IMR-90 (cell line): Measurements from ENCODE around the gene ADGRG3. TPM values are rescaled to one million over a fixed set of nuclear protein-coding genes. Genes with fewer than 3 reads are reported as not detected.

ENCODE experiments used
- ATAC-seq: fragments of 200-7000 bp; cut with Tn5 transposase; 2 replicates; pipeline ENCODE4 v1.9.1; 2020; ENCODE audit warnings: low read depth, mild to moderate bottlenecking, moderate library complexity
- BruUV-seq: library from RNA; stranded (reverse); fragments of 400-500 nt; replicated peaks from 2 replicates; lab custom pipeline; 2021; lab: Mats Ljungman, UMichigan
- CTCF ChIA-PET: fragments of 300-600 bp; formaldehyde crosslinking; extraction: SDS; loops from one replicate; lab custom pipeline; 2021; ENCODE audit warnings: antibody characterized with exemption; lab: Yijun Ruan, JAX
- POLR2A ChIA-PET: fragments of 300-600 bp; sonication (Branson Sonifier 250); formaldehyde crosslinking; loops from one replicate; lab custom pipeline; 2022; ENCODE audit warnings: antibody characterized with exemption; ENCODE audit not compliant: unreplicated experiment; lab: Charles Lee
- DNase-seq: peaks from one replicate; pipeline ENCODE4 v3.0.0; 2013
- H2AFZ ChIP-seq: replicated peaks from 2 replicates; pipeline ENCODE3; 2013; ENCODE audit warnings: low read length, mild to moderate bottlenecking; ENCODE audit not compliant: poor library complexity
- H2AK5ac ChIP-seq: 2 replicates; pipeline ENCODE4 v1.6.1; 2013; ENCODE audit warnings: low read depth, low read length, inconsistent platforms
- H2AK9ac ChIP-seq: replicated peaks from 2 replicates; pipeline ENCODE3; 2013; ENCODE audit warnings: mild to moderate bottlenecking, low read depth, low read length, moderate library complexity; ENCODE audit not compliant: poor library complexity
- H2BK120ac ChIP-seq: 2 replicates; pipeline ENCODE4 v1.6.1; 2013; ENCODE audit warnings: low read depth, low read length, inconsistent platforms
- H2BK15ac ChIP-seq: 3 replicates; pipeline ENCODE4 v1.6.1; 2013; ENCODE audit warnings: low read depth, low read length, inconsistent platforms
- H2BK20ac ChIP-seq: 2 replicates; pipeline ENCODE4 v1.6.1; 2013; ENCODE audit warnings: low read depth, mild to moderate bottlenecking, inconsistent platforms, low read length, moderate library complexity
- H2BK5ac ChIP-seq: 2 replicates; pipeline ENCODE4 v1.6.1; 2013; ENCODE audit warnings: mild to moderate bottlenecking, low read depth, low read length, inconsistent platforms; ENCODE audit not compliant: poor library complexity, severe bottlenecking
- H3K14ac ChIP-seq: replicated peaks from 2 replicates; pipeline ENCODE4 v1.6.1; 2013; ENCODE audit warnings: low read depth, low read length, inconsistent platforms
- H3K18ac ChIP-seq: 2 replicates; pipeline ENCODE4 v1.6.1; 2013; ENCODE audit warnings: low read depth, low read length, control low read depth
- H3K23ac ChIP-seq: 2 replicates; pipeline ENCODE4 v1.6.1; 2013; ENCODE audit warnings: low read depth, low read length, inconsistent platforms
- H3K27ac ChIP-seq: 2 replicates; pipeline ENCODE4 v1.5.1; 2013; ENCODE audit warnings: mild to moderate bottlenecking, control low read depth, low read length; ENCODE audit not compliant: insufficient read depth
- H3K27me3 ChIP-seq: 2 replicates; pipeline ENCODE4 v1.6.1; 2013; ENCODE audit warnings: low read length; ENCODE audit not compliant: control insufficient read depth, insufficient read depth
- H3K36me3 ChIP-seq: 2 replicates; pipeline ENCODE4 v1.6.1; 2013; ENCODE audit warnings: low read length, mixed read lengths; ENCODE audit not compliant: control insufficient read depth, insufficient read depth
- H3K4ac ChIP-seq: 2 replicates; pipeline ENCODE4 v1.6.1; 2013; ENCODE audit warnings: low read depth, low read length, inconsistent platforms
- H3K4me1 ChIP-seq: 2 replicates; pipeline ENCODE4 v1.6.1; 2013; ENCODE audit warnings: low read length, mixed read lengths; ENCODE audit not compliant: control insufficient read depth, insufficient read depth
- H3K4me2 ChIP-seq: 2 replicates; pipeline ENCODE4 v1.6.1; 2013; ENCODE audit warnings: low read depth, mild to moderate bottlenecking, control low read depth, low read length, moderate library complexity
- H3K4me3 ChIP-seq: 2 replicates; pipeline ENCODE4 v1.5.1; 2013; ENCODE audit warnings: low read depth, mild to moderate bottlenecking, control low read depth, low read length, moderate library complexity; ENCODE audit not compliant: insufficient read depth
- H3K56ac ChIP-seq: 2 replicates; pipeline ENCODE4 v1.6.1; 2013; ENCODE audit warnings: low read length, inconsistent platforms; ENCODE audit not compliant: insufficient read depth; ENCODE audit errors: extremely low read depth
- H3K79me1 ChIP-seq, 2 experiments: 2 replicates each; pipeline ENCODE4 v1.6.1; 2013; ENCODE audit warnings: low read length in 2 of 2, inconsistent platforms in 1 of 2, low read depth in 1 of 2
- H3K9ac ChIP-seq: 2 replicates; pipeline ENCODE4 v1.6.1; 2013; ENCODE audit warnings: low read depth, low read length, control low read depth
- H3K9me1 ChIP-seq: 2 replicates; pipeline ENCODE4 v1.6.1; 2013; ENCODE audit warnings: low read length, inconsistent platforms; ENCODE audit not compliant: insufficient read depth
- H3K9me3 ChIP-seq: 2 replicates; pipeline ENCODE4 v1.6.1; 2013; ENCODE audit warnings: low read length; ENCODE audit not compliant: control insufficient read depth, insufficient read depth
- H4K20me1 ChIP-seq: 2 replicates; pipeline ENCODE4 v1.6.1; 2013; ENCODE audit warnings: low read length, inconsistent platforms; ENCODE audit not compliant: insufficient read depth
- H4K5ac ChIP-seq: 2 replicates; pipeline ENCODE4 v1.6.1; 2013; ENCODE audit warnings: mild to moderate bottlenecking, low read depth, low read length, control low read depth
- H4K8ac ChIP-seq, 2 experiments: 2 replicates each; pipeline ENCODE4 v1.6.1; 2013; ENCODE audit warnings: low read depth in 2 of 2, low read length in 2 of 2, control low read depth in 1 of 2, inconsistent platforms in 1 of 2
- H4K91ac ChIP-seq: 2 replicates; pipeline ENCODE4 v1.6.1; 2013; ENCODE audit warnings: low read depth, low read length, inconsistent platforms; ENCODE audit not compliant: insufficient read depth
- CHD1 ChIP-seq: IDR thresholded peaks from 2 replicates; pipeline ENCODE4 v1.6.1; 2012; ENCODE audit warnings: low read depth, low read length, improper control_type of control experiment
- WGBS, 2 experiments: methylation state at CpG; one replicate each; pipeline versions ENCODE4 v1.1.5 to v1.1.7; 2013; ENCODE audit warnings: missing lambda C conversion rate in 2 of 2; ENCODE audit not compliant: insufficient read length in 1 of 2; ENCODE audit errors: extremely low coverage in 2 of 2; 5-methylcytosine and 5-hydroxymethylcytosine counted together
- dilution Hi-C: fragments of 300-500 bp; cut with HindIII; formaldehyde crosslinking; loops from one replicate; pipeline ENCODE4 v1.14.3; 2018; ENCODE audit warnings: low sequenced_read_pairs; ENCODE audit not compliant: unreplicated experiment
- in situ Hi-C: fragments of 300-500 bp; cut with MboI; formaldehyde crosslinking; loops from 3 replicates; pipeline ENCODE4 v1.14.3; 2019; ENCODE audit warnings: low sequenced_read_pairs, inconsistent platforms, mixed read lengths
- intact Hi-C: fragments of 100-400 bp; cut with micrococcal nuclease; formaldehyde crosslinking; loops from 2 replicates; pipeline ENCODE4 v1.10.0; 2022
- polyA plus RNA-seq, 3 experiments: library from polyadenylated mRNA; depleted of rRNA; stranded (reverse); fragments of >200 nt; gene quantifications; 2 replicates each; pipeline ENCODE4 v1.2.3, GENCODE V29; 2012; ENCODE audit warnings: low replicate concordance in 1 of 3
- total RNA-seq: library from RNA; depleted of rRNA; stranded (reverse); fragments of >200 nt; gene quantifications from 2 replicates; pipeline ENCODE4 v1.2.3, GENCODE V29; 2012
- TF ChIP-seq, protein P1 (sequence below): fragments of 150-350 bp; IDR thresholded peaks from 2 replicates; pipeline ENCODE4 v1.6.1; 2017; ENCODE audit warnings: mild to moderate bottlenecking, antibody characterized with exemption, low read length, low read depth
- TF ChIP-seq, protein P2 (sequence below): conservative IDR thresholded peaks from 2 replicates; pipeline ENCODE4 v1.5.1; 2012; ENCODE audit warnings: mild to moderate bottlenecking, low read depth, low read length, improper control_type of control experiment

Gene ADGRG3
- total and polyA plus RNA-seq, 2 of the 4 experiments (the other 2 are of a cell fraction), result not detected

DNA sequence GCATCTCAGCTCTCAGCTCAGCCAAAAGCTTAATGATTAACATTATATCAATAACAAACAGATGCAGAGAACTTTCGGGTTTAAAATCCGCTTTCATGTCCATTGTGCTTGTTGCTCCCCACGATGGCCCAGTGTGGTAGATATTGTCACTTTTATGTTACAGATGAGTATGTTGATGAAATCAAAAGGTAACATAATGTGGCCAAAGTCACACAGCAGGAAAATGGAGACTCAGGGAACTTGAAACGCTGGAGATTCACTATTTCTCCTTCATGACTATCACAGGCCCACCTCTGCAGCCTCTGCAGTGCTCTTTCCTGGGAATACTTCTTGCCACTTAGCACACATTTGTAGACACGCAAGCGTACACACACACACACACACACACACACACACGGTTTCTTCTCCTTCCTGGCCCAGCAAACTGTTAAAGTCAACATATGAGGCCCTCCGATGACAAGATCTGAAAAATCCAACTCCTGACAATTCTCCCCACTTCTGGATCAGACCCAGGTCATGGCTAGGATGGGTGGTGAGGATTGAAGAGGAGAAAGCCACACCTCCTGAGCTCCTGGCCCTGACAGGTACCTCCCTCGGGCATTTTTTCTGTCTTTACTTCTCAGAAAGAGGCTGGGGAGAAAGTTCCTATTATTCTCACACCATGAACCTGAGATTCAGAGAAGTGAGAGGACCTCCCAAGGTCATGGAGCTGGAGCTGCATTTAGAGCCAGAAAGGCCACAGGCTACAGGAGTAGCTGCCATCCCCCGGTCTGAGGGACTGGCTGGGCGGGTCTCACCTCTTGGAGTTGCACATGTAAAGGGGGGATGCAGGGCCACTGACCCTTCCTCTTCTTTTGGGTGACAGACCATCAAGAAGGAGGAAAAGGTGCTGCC, 36.2 kb downstream of the ADGRG3 start:
- H4K8ac ChIP-seq, result no peak overlapping the region
- no peak overlapping the region for H2AFZ ChIP-seq
- H3K27ac ChIP-seq, result no peak overlapping the region
- no peak overlapping the region for H2BK20ac ChIP-seq
- H3K18ac ChIP-seq, result no peak overlapping the region
- no peaks in the 10 kb centered on the region for H3K9me1 ChIP-seq
- no peaks in the 10 kb centered on the region for H4K20me1 ChIP-seq
- no peak overlapping the region for H3K14ac ChIP-seq
- H3K4me3 ChIP-seq, result no peak overlapping the region
- BruUV-seq, result no TSS peak
- no peak overlapping the region for H3K9ac ChIP-seq
- 76% methylated on average over 2 of the region's 11 CpGs; no CpG with 5 or more reads in 1 of the 2 experiments for WGBS, 2 experiments
- H3K36me3 ChIP-seq, result no peaks in the 10 kb centered on the region
- H3K79me1 ChIP-seq, result no peaks in the 10 kb centered on the region
- H2BK15ac ChIP-seq, result no peak overlapping the region
- dilution Hi-C loops (no loop called here), in situ Hi-C loops (no loop called here), intact Hi-C loops (no loop called here)
- POLR2A ChIA-PET, result no interaction called here
- H4K91ac ChIP-seq, result no peak overlapping the region
- H2AK5ac ChIP-seq, result no peak overlapping the region
- H3K4me2 ChIP-seq, result no peak overlapping the region
- TF ChIP-seq, protein P1, sequence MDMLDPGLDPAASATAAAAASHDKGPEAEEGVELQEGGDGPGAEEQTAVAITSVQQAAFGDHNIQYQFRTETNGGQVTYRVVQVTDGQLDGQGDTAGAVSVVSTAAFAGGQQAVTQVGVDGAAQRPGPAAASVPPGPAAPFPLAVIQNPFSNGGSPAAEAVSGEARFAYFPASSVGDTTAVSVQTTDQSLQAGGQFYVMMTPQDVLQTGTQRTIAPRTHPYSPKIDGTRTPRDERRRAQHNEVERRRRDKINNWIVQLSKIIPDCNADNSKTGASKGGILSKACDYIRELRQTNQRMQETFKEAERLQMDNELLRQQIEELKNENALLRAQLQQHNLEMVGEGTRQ, result no peak
- TF ChIP-seq, protein P2, sequence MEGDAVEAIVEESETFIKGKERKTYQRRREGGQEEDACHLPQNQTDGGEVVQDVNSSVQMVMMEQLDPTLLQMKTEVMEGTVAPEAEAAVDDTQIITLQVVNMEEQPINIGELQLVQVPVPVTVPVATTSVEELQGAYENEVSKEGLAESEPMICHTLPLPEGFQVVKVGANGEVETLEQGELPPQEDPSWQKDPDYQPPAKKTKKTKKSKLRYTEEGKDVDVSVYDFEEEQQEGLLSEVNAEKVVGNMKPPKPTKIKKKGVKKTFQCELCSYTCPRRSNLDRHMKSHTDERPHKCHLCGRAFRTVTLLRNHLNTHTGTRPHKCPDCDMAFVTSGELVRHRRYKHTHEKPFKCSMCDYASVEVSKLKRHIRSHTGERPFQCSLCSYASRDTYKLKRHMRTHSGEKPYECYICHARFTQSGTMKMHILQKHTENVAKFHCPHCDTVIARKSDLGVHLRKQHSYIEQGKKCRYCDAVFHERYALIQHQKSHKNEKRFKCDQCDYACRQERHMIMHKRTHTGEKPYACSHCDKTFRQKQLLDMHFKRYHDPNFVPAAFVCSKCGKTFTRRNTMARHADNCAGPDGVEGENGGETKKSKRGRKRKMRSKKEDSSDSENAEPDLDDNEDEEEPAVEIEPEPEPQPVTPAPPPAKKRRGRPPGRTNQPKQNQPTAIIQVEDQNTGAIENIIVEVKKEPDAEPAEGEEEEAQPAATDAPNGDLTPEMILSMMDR, result no peak
- no peak for TF ChIP-seq CHD1
- no peak overlapping the region for H3K4ac ChIP-seq
- CTCF ChIA-PET, result no interaction called here
- H3K9me3 ChIP-seq, result no peaks in the 10 kb centered on the region
- DNase-seq (no peak), ATAC-seq (no peak)
- H3K23ac ChIP-seq, result no peak overlapping the region
- no peak overlapping the region for H2BK5ac ChIP-seq
- no peaks in the 10 kb centered on the region for H3K4me1 ChIP-seq
- no peak overlapping the region for H4K5ac ChIP-seq
- H3K27me3 ChIP-seq, result peaks cover 44% of the 10 kb centered on the region
- no peak overlapping the region for H2BK120ac ChIP-seq
- no peak overlapping the region for H2AK9ac ChIP-seq
- no peak overlapping the region for H3K56ac ChIP-seq
